ENCODE measurements around the gene CYTH3. TPM values are rescaled to one million over a fixed set of nuclear protein-coding genes. Genes with fewer than 3 reads are reported as not detected.

The CYTH3 gene
- total and polyA plus RNA-seq, 12 donors: 15.9 to 27.9 (median 20.5) TPM

DNA sequence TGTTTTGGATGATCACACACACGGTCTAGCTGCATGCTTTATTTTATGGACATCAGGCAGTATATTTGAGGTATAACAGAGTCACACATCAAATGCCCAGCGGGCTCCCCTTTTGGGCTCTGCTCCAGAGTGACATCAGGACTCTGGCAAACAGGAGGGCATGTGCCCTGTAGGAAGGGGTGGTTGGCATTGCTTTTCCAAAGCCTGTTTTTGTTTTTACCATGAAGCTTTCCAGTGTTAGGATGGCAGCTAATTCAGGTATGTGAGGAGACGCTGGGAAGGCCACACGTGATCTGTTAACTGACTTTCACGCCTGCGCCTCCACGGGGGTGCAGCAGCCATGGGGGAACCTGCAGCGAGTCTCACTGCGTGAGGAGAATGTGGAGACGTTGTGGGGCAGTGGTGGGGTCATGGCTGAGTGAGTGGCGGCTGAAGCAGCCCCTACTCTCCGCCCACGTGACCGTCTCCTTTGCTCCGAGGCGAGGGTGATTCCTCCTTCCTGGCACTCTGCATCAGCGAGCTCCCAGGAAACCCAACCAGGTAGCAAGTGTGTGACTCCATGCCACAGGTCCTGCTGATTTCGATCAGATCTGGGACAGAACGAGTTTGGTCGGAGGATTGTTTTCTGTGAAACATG, 123.6 kb downstream of the CYTH3 start:
- Histone ChIP-seq H3K4me3 (no peak overlapping the region), H3K4me1 (no peaks in the 10 kb centered on the region), H3K36me3 (peaks cover 8 to 100% (median 88%) of the 10 kb centered on the region in 9 donors), H3K9me3 (no peaks in the 10 kb centered on the region), H3K27ac (no peak overlapping the region), H3K27me3 (no peaks in the 10 kb centered on the region)
- WGBS, 2 donors: 90% methylated on average over 20 of the region's 20 CpGs
- ATAC-seq: no peak
- no peak for DNase-seq
- no peak for TF ChIP-seq CTCF (IDR thresholded peaks at IDR 0.05)
- intact Hi-C loops (cut with DNase I): no loop called here

DNA sequence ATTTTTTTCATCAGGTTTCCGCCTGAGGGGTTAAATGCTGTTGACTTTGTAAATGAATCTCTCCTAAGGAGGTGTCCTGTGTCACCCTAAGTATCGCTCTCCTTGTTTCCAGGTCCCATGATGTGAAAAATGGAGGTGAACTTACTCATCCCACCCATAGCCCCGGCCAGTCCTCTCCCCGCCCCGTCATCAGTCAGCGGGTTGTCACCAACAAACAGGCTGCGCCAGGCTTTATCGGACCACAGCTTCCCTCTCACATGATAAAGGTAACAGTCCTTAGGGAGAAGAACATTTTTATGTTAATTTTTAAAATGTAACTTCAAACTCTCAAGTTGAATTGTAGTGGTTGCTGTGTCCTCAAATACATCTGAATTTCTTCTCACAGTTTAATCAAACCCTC, 124.8 kb downstream of the CYTH3 start:
- Histone ChIP-seq H3K4me1 (no peaks in the 10 kb centered on the region), H3K27ac (no peak overlapping the region), H3K27me3 (no peaks in the 10 kb centered on the region), H3K9me3 (no peaks in the 10 kb centered on the region), H3K36me3 (peaks cover 8 to 100% (median 82%) of the 10 kb centered on the region in 9 donors), H3K4me3 (no peak overlapping the region)
- DNase-seq: no peak
- intact Hi-C loops (cut with DNase I): no loop called here
- WGBS, 2 donors: 84 to 91% methylated on average over 8 of the region's 8 CpGs
- no peak for TF ChIP-seq CTCF (IDR thresholded peaks at IDR 0.05)
- no peak for ATAC-seq

DNA sequence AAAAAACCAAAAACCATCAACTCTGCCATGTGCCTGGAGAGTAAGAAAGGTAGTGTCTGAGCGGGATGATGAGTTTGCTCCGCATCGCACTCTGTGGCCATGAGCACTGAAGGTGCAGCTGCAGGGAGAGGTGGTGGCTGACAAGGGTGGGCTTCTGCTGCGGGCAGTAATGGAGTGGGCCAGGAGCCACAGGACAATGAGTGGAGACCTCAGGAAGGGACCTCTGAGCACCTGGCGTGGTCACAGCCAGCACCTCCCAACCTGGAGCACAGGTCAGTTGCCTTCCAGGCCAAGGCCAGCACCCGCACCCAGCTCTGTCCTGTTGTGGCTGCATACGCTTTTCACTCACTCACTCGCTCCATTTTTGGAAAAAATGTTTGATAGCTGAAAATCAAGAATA, 125.8 kb downstream of the CYTH3 start:
- no peaks in the 10 kb centered on the region for H3K9me3 ChIP-seq
- H3K4me3 ChIP-seq: no peak overlapping the region
- H3K27me3 ChIP-seq: no peaks in the 10 kb centered on the region
- no peak for TF ChIP-seq CTCF (IDR thresholded peaks at IDR 0.05)
- intact Hi-C loops (cut with DNase I): no loop called here
- peaks cover 8 to 100% (median 72%) of the 10 kb centered on the region in 9 donors for H3K36me3 ChIP-seq
- no peak overlapping the region for H3K27ac ChIP-seq
- DNase-seq (no peak), ATAC-seq (no peak)
- H3K4me1 ChIP-seq: no peaks in the 10 kb centered on the region
- WGBS, 2 donors: 96 to 98% methylated on average over 8 of the region's 8 CpGs

DNA sequence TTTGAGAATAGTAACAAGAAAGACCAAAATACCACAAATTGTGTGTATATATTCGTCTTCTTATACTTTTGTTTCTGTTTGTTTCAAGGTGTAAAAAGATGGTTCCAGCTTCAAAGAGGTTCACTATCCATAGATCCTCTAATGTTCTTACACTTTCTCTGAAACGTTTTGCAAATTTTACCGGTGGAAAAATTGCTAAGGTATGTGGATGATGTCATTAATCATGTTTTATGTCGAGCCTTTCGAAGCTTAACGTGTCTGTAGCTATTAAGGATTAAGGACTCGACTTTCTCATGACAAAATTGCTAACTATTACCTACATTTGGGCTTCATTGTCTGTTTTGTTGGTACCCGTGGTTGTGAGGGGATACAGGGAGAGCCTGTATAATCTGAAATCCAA, 128.4 kb downstream of the CYTH3 start:
- no peak overlapping the region for H3K4me3 ChIP-seq
- DNase-seq: no peak
- H3K27me3 ChIP-seq: no peaks in the 10 kb centered on the region
- TF ChIP-seq CTCF (IDR thresholded peaks at IDR 0.05): no peak
- no peaks in the 10 kb centered on the region for H3K9me3 ChIP-seq
- peaks cover 8 to 100% (median 58%) of the 10 kb centered on the region in 9 donors for H3K36me3 ChIP-seq
- 85 to 92% methylated on average over 8 of the region's 8 CpGs for WGBS, 2 donors
- intact Hi-C loops (cut with DNase I): no loop called here
- ATAC-seq: no peak
- H3K27ac ChIP-seq: no peak overlapping the region
- peaks cover 0 to 11% (median 0%) of the 10 kb centered on the region in 9 donors for H3K4me1 ChIP-seq

All from heart right ventricle (tissue), 16 donors.